HepG2 (cell line): ENCODE results near the gene HS6ST1. TPM values are rescaled to one million over a fixed set of nuclear protein-coding genes. Genes with fewer than 3 reads are reported as not detected.

Experiments used
- DBP ChIP-seq: sonication (generic); formaldehyde crosslinking; IDR thresholded peaks from 2 replicates; pipeline ENCODE4 v1.4.0; 2020; ENCODE audit warnings: missing genetic modification reagents; ENCODE audit errors: not compliant biosample characterization
- E2F2 ChIP-seq: sonication (generic); formaldehyde crosslinking; IDR thresholded peaks from 2 replicates; pipeline ENCODE4 v1.4.0; 2020; ENCODE audit warnings: missing genetic modification reagents, borderline replicate concordance
- PITX1 ChIP-seq: sonication (generic); formaldehyde crosslinking; IDR thresholded peaks from 2 replicates; pipeline ENCODE4 v1.5.1; 2020; ENCODE audit warnings: mild to moderate bottlenecking, missing genetic modification reagents
- RBM39 ChIP-seq: fragments of 200-400 bp; formaldehyde crosslinking; IDR thresholded peaks from one replicate; pipeline ENCODE4 v1.6.1; 2018; ENCODE audit warnings: antibody characterized with exemption, mild to moderate bottlenecking, low read depth, low read length; ENCODE audit not compliant: poor library complexity, severe bottlenecking
- RXRA ChIP-seq: sonication (generic); formaldehyde crosslinking; IDR thresholded peaks from 2 replicates; pipeline ENCODE4 v1.5.1; 2020; ENCODE audit warnings: missing genetic modification reagents
- SOX6 ChIP-seq, 2 experiments: fragments of 450-650 bp in 1 of 2; sonication (generic) in 1 of 2; formaldehyde crosslinking in 1 of 2; IDR thresholded peaks; 2 replicates each; pipeline versions ENCODE4 v1.4.0 to v1.6.1; 2017 to 2020; ENCODE audit warnings: antibody characterized with exemption in 1 of 2, mild to moderate bottlenecking in 1 of 2, missing genetic modification reagents in 1 of 2
- SRY ChIP-seq: sonication (generic); formaldehyde crosslinking; IDR thresholded peaks from 2 replicates; pipeline ENCODE4 v1.8.0; 2022; ENCODE audit warnings: mild to moderate bottlenecking, missing genetic modification reagents
- STAG1 ChIP-seq: sonication (generic); formaldehyde crosslinking; IDR thresholded peaks from 2 replicates; pipeline ENCODE4 v1.4.0; 2020; ENCODE audit warnings: missing genetic modification reagents
- TAF1 ChIP-seq: sonication (generic); formaldehyde crosslinking; IDR thresholded peaks from 2 replicates; pipeline ENCODE4 v1.4.0; 2020; ENCODE audit warnings: missing genetic modification reagents
- TEF ChIP-seq: sonication (generic); formaldehyde crosslinking; IDR thresholded peaks from 2 replicates; pipeline ENCODE4 v1.5.0; 2020; ENCODE audit warnings: missing genetic modification reagents
- TFDP2 ChIP-seq: sonication (generic); formaldehyde crosslinking; IDR thresholded peaks from 2 replicates; pipeline ENCODE4 v1.4.0; 2020; ENCODE audit warnings: missing genetic modification reagents
- ZNF260 ChIP-seq: sonication (generic); formaldehyde crosslinking; IDR thresholded peaks from 2 replicates; pipeline ENCODE4 v1.4.0; 2020; ENCODE audit warnings: missing genetic modification reagents, low read depth, mild to moderate bottlenecking, borderline replicate concordance
- ZNF441 ChIP-seq: sonication (generic); formaldehyde crosslinking; IDR thresholded peaks from 2 replicates; pipeline ENCODE4 v1.7.0; 2021; ENCODE audit warnings: missing genetic modification reagents, borderline replicate concordance
- ZNF549 ChIP-seq: sonication (generic); formaldehyde crosslinking; IDR thresholded peaks from 2 replicates; pipeline ENCODE4 v1.5.0; 2020; ENCODE audit warnings: missing genetic modification reagents
- ZNF619 ChIP-seq: sonication (generic); formaldehyde crosslinking; IDR thresholded peaks from 2 replicates; pipeline ENCODE4 v1.4.0; 2020; ENCODE audit warnings: mild to moderate bottlenecking, missing genetic modification reagents
- ZNF768 ChIP-seq: sonication (generic); formaldehyde crosslinking; IDR thresholded peaks from 2 replicates; pipeline ENCODE4 v1.4.0; 2020; ENCODE audit warnings: missing genetic modification reagents
- polyA plus RNA-seq, 8 experiments: library from polyadenylated mRNA; depleted of rRNA in 3 of 8; stranded (reverse) in 7 of 8; unstranded in 1 of 8; fragments of >200 nt; fragmentation: Illumina TruSeq in 4 of 8; extraction: Trizol in 4 of 8; gene quantifications; 2 replicates each; pipeline versions ENCODE4 v1.2.1 to v1.2.3, GENCODE V29; 2011 to 2016; ENCODE audit warnings: low read depth in 4 of 8, missing spikeins in 1 of 8, mixed read lengths in 1 of 8; ENCODE audit not compliant: insufficient read depth in 1 of 8
- total RNA-seq, 5 experiments: library from RNA; depleted of rRNA; stranded (reverse); fragments of >200 nt; fragmentation: Illumina TruSeq; extraction: Trizol; gene quantifications; 2 replicates each; pipeline ENCODE4 v1.2.3, GENCODE V29; 2016; ENCODE audit warnings: low read depth in 1 of 5
- TF ChIP-seq, protein P1 (sequence below): IDR thresholded peaks from 2 replicates; pipeline ENCODE4 v1.6.1; 2016
- TF ChIP-seq, protein P2 (sequence below): sonication (generic); formaldehyde crosslinking; conservative IDR thresholded peaks from 2 replicates; pipeline ENCODE4 v1.4.0; 2020; ENCODE audit warnings: missing genetic modification reagents

Gene HS6ST1
- total and polyA plus RNA-seq, 2 of the 13 experiments (the other 11 are each of a cell fraction or from before 2014, with no cell fraction given) = 34.5 to 84.6 TPM

DNA sequence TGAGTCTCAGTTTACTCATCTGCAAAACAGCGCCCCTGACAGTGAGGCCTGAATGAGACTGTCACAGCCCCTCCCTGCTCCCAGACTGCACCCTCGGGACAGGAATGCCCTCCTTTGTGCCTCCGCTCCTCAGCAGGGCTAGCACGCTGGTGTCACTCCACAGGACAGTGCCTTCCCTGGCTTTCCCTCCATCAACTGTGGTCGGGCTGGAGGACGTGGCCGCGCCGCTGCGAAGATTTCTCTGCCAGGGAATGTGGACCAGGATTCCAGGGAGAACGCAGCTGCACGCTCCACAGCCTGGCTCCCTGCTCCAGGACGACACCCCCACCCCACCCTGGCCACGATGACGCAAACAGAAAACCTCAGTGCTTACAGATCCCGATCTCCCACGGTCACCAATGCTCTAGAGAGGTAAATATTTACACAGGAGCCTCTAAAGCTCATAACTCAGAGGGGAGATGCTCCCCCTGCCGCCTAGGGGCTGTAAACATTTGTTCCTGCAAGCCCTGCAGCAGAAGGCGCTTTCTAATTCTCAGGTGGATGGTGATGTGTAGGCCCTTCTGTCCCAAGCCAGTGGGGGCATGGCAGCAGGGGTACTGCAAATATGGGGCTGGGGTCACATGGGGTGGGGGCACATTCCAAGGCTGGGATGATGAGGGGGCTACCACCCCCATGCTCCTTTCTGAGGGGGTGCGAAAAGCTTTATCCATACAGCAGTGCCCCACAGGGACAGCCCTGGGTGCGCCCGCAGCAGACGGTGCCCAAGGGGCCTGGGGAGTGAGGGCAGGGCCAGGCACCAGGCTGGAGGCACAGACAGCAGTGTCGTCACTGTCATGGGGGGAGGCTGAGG lies 12.4 kb downstream of the HS6ST1 start (continued):
- TF ChIP-seq E2F2 (CRISPR knock-in tag) (0 out of 2 replicates have a peak, but pooled peaks have one; percentile 56), STAG1 (CRISPR knock-in tag) (peak; percentile 61), RBM39 (no peak), ZNF441 (CRISPR knock-in tag) (peak; percentile 89), ZNF549 (CRISPR knock-in tag) (no peak), SOX6 (IDR thresholded peaks at IDR 0.05) (no peak), SOX6 (CRISPR knock-in tag; IDR thresholded peaks at IDR 0.05) (peak; percentile 93), PITX1 (CRISPR knock-in tag) (peak; percentile 90), TEF (CRISPR knock-in tag) (peak; percentile 41; the same call in 1 of the 2 replicates), SRY (no peak), RXRA (CRISPR knock-in tag) (peak; percentile 58; the same call in 1 of the 2 replicates), DBP (CRISPR knock-in tag) (no peak), ZNF768 (CRISPR knock-in tag) (no peak), TAF1 (CRISPR knock-in tag) (peak; percentile 26; the same call in 1 of the 2 replicates), ZNF619 (CRISPR knock-in tag) (0 out of 2 replicates have a peak, but pooled peaks have one; percentile 24), TFDP2 (peak; percentile 37; the same call in 1 of the 2 replicates), ZNF260 (no peak)
- TF ChIP-seq, protein P1, sequence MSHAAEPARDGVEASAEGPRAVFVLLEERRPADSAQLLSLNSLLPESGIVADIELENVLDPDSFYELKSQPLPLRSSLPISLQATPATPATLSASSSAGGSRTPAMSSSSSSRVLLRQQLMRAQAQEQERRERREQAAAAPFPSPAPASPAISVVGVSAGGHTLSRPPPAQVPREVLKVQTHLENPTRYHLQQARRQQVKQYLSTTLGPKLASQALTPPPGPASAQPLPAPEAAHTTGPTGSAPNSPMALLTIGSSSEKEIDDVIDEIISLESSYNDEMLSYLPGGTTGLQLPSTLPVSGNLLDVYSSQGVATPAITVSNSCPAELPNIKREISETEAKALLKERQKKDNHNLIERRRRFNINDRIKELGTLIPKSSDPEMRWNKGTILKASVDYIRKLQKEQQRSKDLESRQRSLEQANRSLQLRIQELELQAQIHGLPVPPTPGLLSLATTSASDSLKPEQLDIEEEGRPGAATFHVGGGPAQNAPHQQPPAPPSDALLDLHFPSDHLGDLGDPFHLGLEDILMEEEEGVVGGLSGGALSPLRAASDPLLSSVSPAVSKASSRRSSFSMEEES = peak; percentile 75; the same call in 1 of the 2 replicates
- TF ChIP-seq, protein P2, sequence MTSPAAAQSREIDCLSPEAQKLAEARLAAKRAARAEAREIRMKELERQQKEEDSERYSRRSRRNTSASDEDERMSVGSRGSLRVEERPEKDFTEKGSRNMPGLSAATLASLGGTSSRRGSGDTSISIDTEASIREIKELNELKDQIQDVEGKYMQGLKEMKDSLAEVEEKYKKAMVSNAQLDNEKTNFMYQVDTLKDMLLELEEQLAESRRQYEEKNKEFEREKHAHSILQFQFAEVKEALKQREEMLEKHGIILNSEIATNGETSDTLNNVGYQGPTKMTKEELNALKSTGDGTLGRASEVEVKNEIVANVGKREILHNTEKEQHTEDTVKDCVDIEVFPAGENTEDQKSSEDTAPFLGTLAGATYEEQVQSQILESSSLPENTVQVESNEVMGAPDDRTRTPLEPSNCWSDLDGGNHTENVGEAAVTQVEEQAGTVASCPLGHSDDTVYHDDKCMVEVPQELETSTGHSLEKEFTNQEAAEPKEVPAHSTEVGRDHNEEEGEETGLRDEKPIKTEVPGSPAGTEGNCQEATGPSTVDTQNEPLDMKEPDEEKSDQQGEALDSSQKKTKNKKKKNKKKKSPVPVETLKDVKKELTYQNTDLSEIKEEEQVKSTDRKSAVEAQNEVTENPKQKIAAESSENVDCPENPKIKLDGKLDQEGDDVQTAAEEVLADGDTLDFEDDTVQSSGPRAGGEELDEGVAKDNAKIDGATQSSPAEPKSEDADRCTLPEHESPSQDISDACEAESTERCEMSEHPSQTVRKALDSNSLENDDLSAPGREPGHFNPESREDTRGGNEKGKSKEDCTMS (CRISPR knock-in tag) = no peak
